H9 (cell line): Measurements from ENCODE around the gene SLC45A1. TPM values are rescaled to one million over a fixed set of nuclear protein-coding genes. Genes with fewer than 3 reads are reported as not detected.
A peak's percentile ranks its signal among the peaks of the same experiment; 100 is the strongest.

ENCODE experiments used
- DNase-seq: peaks from one replicate; pipeline ENCODE4 v3.0.0-alpha.2; 2017
- H2AFZ ChIP-seq: one replicate; pipeline ENCODE4 v1.6.1; 2013; ENCODE audit warnings: mild to moderate bottlenecking, low read length, control low read depth, moderate library complexity
- H2AK5ac ChIP-seq: 2 replicates; pipeline ENCODE4 v1.6.1; 2013; ENCODE audit warnings: low read length, control low read depth, mixed read lengths; ENCODE audit not compliant: insufficient read length
- H2BK120ac ChIP-seq: one replicate; pipeline ENCODE4 v1.6.1; 2013; ENCODE audit warnings: low read depth, mild to moderate bottlenecking, low read length, control low read depth, inconsistent platforms; ENCODE audit not compliant: poor library complexity, severe bottlenecking
- H2BK12ac ChIP-seq: 2 replicates; pipeline ENCODE4 v1.6.1; 2013; ENCODE audit warnings: low read length, control low read depth, mixed read lengths, low read depth; ENCODE audit not compliant: insufficient read length
- H2BK15ac ChIP-seq: 2 replicates; pipeline ENCODE4 v1.6.1; 2013; ENCODE audit warnings: low read depth, low read length, control low read depth
- H2BK20ac ChIP-seq: one replicate; pipeline ENCODE4 v1.6.1; 2013; ENCODE audit warnings: low read depth, mild to moderate bottlenecking, low read length, control low read depth, inconsistent platforms; ENCODE audit not compliant: poor library complexity, severe bottlenecking
- H2BK5ac ChIP-seq: 2 replicates; pipeline ENCODE4 v1.6.1; 2013; ENCODE audit warnings: low read length, control low read depth, mixed read lengths; ENCODE audit not compliant: insufficient read length
- H3K14ac ChIP-seq: 2 replicates; pipeline ENCODE4 v1.6.1; 2013; ENCODE audit warnings: low read length, control low read depth; ENCODE audit not compliant: insufficient read depth
- H3K18ac ChIP-seq: 2 replicates; pipeline ENCODE4 v1.6.1; 2013; ENCODE audit warnings: low read depth, mild to moderate bottlenecking, mixed read lengths, low read length, control low read depth; ENCODE audit not compliant: insufficient read length
- H3K23ac ChIP-seq: 2 replicates; pipeline ENCODE4 v1.6.1; 2013; ENCODE audit warnings: low read length, control low read depth, mixed read lengths, low read depth; ENCODE audit not compliant: insufficient read length
- H3K23me2 ChIP-seq: 2 replicates; pipeline ENCODE4 v1.6.1; 2013; ENCODE audit warnings: low read depth, mild to moderate bottlenecking, mixed read lengths, low read length, control low read depth; ENCODE audit not compliant: insufficient read length, poor library complexity, severe bottlenecking
- H3K27ac ChIP-seq: 2 replicates; pipeline ENCODE4 v1.5.1; 2013; ENCODE audit warnings: low read length, control low read depth, mixed read lengths, low read depth; ENCODE audit not compliant: insufficient read length
- H3K27me3 ChIP-seq: 2 replicates; pipeline ENCODE4 v1.6.1; 2013; ENCODE audit warnings: low read length, control low read depth, inconsistent platforms; ENCODE audit not compliant: insufficient read depth
- H3K4ac ChIP-seq: 2 replicates; pipeline ENCODE4 v1.6.1; 2013; ENCODE audit warnings: low read depth, mild to moderate bottlenecking, control low read depth, inconsistent platforms, low read length, moderate library complexity
- H3K4me1 ChIP-seq: 2 replicates; pipeline ENCODE4 v1.6.1; 2013; ENCODE audit warnings: low read length, control low read depth, inconsistent platforms; ENCODE audit not compliant: insufficient read depth
- H3K4me2 ChIP-seq: 2 replicates; pipeline ENCODE4 v1.6.1; 2013; ENCODE audit warnings: low read length, control low read depth, mixed read lengths; ENCODE audit not compliant: insufficient read length, insufficient read depth
- H3K56ac ChIP-seq: 2 replicates; pipeline ENCODE4 v1.6.1; 2013; ENCODE audit warnings: low read depth, mild to moderate bottlenecking, mixed read lengths, low read length, control low read depth; ENCODE audit not compliant: insufficient read length
- H3K79me1 ChIP-seq: 2 replicates; pipeline ENCODE4 v1.6.1; 2013; ENCODE audit warnings: low read depth, mild to moderate bottlenecking, moderate library complexity, low read length, control low read depth, inconsistent platforms; ENCODE audit not compliant: insufficient read depth, poor library complexity, severe bottlenecking
- H3K79me2 ChIP-seq: 2 replicates; pipeline ENCODE4 v1.6.1; 2013; ENCODE audit warnings: low read length, control low read depth, inconsistent platforms; ENCODE audit not compliant: insufficient read depth
- H3K9ac ChIP-seq: 2 replicates; pipeline ENCODE4 v1.6.1; 2013; ENCODE audit warnings: low read length, control low read depth, mixed read lengths; ENCODE audit not compliant: insufficient read length; ENCODE audit errors: extremely low read depth
- H3K9me3 ChIP-seq: one replicate; pipeline ENCODE4 v1.6.1; 2013; ENCODE audit warnings: low read depth, low read length, inconsistent platforms; ENCODE audit not compliant: control insufficient read depth
- H3T11ph ChIP-seq: one replicate; pipeline ENCODE4 v1.6.1; 2013; ENCODE audit warnings: mild to moderate bottlenecking, low read length, control low read depth, inconsistent platforms
- H4K20me1 ChIP-seq: one replicate; pipeline ENCODE4 v1.6.1; 2013; ENCODE audit not compliant: control insufficient read depth, insufficient read length, insufficient read depth
- H4K5ac ChIP-seq: 2 replicates; pipeline ENCODE4 v1.6.1; 2013; ENCODE audit warnings: low read depth, mild to moderate bottlenecking, mixed read lengths, low read length, control low read depth; ENCODE audit not compliant: insufficient read length
- H4K8ac ChIP-seq: replicated peaks from 2 replicates; pipeline ENCODE4 v1.6.1; 2013; ENCODE audit warnings: low read length, control low read depth, mixed read lengths, low read depth; ENCODE audit not compliant: insufficient read length
- H4K91ac ChIP-seq: 2 replicates; pipeline ENCODE4 v1.6.1; 2013; ENCODE audit warnings: low read depth, mild to moderate bottlenecking, moderate library complexity, mixed read lengths, low read length, control low read depth; ENCODE audit not compliant: insufficient read length
- H3K27ac Mint-ChIP-seq, 3 experiments: 2 replicates in 2 of 3; 3 replicates in 1 of 3; pipeline ENCODE4 v1.8.0; 2020 to 2021; ENCODE audit warnings: mixed read lengths in 3 of 3, mild to moderate bottlenecking in 1 of 3, moderate library complexity in 1 of 3
- H3K27me3 Mint-ChIP-seq: 2 replicates; pipeline ENCODE4 v1.8.0; 2021; ENCODE audit warnings: low read depth, mild to moderate bottlenecking, moderate library complexity, mixed read lengths
- H3K36me3 Mint-ChIP-seq, 3 experiments: 2 replicates in 2 of 3; 3 replicates in 1 of 3; pipeline ENCODE4 v1.8.0; 2020 to 2021; ENCODE audit warnings: low read depth in 3 of 3, mixed read lengths in 3 of 3; ENCODE audit not compliant: insufficient read depth in 1 of 3
- H3K4me1 Mint-ChIP-seq, 2 experiments: 2 replicates each; pipeline ENCODE4 v1.8.0; 2020; ENCODE audit warnings: mixed read lengths in 2 of 2
- H3K4me3 Mint-ChIP-seq, 2 experiments: 2 replicates in 1 of 2; 3 replicates in 1 of 2; pipeline ENCODE4 v1.8.0; 2020 to 2021; ENCODE audit warnings: mild to moderate bottlenecking in 2 of 2, mixed read lengths in 2 of 2, moderate library complexity in 1 of 2
- H3K9me3 Mint-ChIP-seq, 2 experiments: 2 replicates in 1 of 2; 3 replicates in 1 of 2; pipeline ENCODE4 v1.8.0; 2020; ENCODE audit warnings: mild to moderate bottlenecking in 2 of 2, mixed read lengths in 2 of 2, moderate library complexity in 1 of 2
- WGBS: extraction: QIAGEN DNeasy Blood & Tissue Kit; methylation state at CpG from one replicate; pipeline ENCODE4 v1.1.7; 2013; ENCODE audit warnings: missing lambda C conversion rate, low lambda C conversion rate, mixed read lengths; ENCODE audit not compliant: insufficient read length; ENCODE audit errors: extremely low coverage; 5-methylcytosine and 5-hydroxymethylcytosine counted together
- total RNA-seq: library from RNA; stranded (reverse); gene quantifications from 2 replicates; pipeline ENCODE4 v1.2.1, GENCODE V29; 2021
- TF ChIP-seq, protein P1 (sequence below): fragments of 200-600 bp; sonication (generic); conservative IDR thresholded peaks from 3 replicates; pipeline ENCODE4 v1.8.0; 2021; ENCODE audit warnings: antibody characterized with exemption, mild to moderate bottlenecking

The SLC45A1 gene
- total RNA-seq, 1 experiment from 2014 or later, result 0.63 TPM

- H2BK120ac ChIP-seq, result no peak overlapping the region
- no peak overlapping the region for H3K4me2 ChIP-seq
- no peak overlapping the region for H3K27ac ChIP-seq
- H3K79me2 ChIP-seq, result no peaks in the 10 kb centered on the region
- H4K20me1 ChIP-seq, result no peaks in the 10 kb centered on the region
- H2AFZ ChIP-seq, result no peak overlapping the region
- TF ChIP-seq, protein P1, sequence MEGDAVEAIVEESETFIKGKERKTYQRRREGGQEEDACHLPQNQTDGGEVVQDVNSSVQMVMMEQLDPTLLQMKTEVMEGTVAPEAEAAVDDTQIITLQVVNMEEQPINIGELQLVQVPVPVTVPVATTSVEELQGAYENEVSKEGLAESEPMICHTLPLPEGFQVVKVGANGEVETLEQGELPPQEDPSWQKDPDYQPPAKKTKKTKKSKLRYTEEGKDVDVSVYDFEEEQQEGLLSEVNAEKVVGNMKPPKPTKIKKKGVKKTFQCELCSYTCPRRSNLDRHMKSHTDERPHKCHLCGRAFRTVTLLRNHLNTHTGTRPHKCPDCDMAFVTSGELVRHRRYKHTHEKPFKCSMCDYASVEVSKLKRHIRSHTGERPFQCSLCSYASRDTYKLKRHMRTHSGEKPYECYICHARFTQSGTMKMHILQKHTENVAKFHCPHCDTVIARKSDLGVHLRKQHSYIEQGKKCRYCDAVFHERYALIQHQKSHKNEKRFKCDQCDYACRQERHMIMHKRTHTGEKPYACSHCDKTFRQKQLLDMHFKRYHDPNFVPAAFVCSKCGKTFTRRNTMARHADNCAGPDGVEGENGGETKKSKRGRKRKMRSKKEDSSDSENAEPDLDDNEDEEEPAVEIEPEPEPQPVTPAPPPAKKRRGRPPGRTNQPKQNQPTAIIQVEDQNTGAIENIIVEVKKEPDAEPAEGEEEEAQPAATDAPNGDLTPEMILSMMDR, result no peak
- no peaks in the 10 kb centered on the region for H3K4me1 Mint-ChIP-seq
- no peak overlapping the region for H3K56ac ChIP-seq
- no peak overlapping the region for H2BK12ac ChIP-seq
- no peaks in the 10 kb centered on the region for H3K9me3 ChIP-seq
- H3K14ac ChIP-seq, result no peak overlapping the region
- no peak overlapping the region for H2BK5ac ChIP-seq
- H4K91ac ChIP-seq, result no peak overlapping the region
- DNase-seq, result no peak
- H2AK5ac ChIP-seq, result no peak overlapping the region
- no peak overlapping the region for H4K8ac ChIP-seq
- H3K9me3 Mint-ChIP-seq, result peaks cover 3 to 4% of the 10 kb centered on the region in 2 experiments; a peak in 4 of 5 replicates
- no peak overlapping the region for H3K9ac ChIP-seq
- no peaks in the 10 kb centered on the region for H3K27me3 ChIP-seq
- H2BK20ac ChIP-seq, result no peak overlapping the region
- H3K23ac ChIP-seq, result no peak overlapping the region
- no peaks in the 10 kb centered on the region for H3K79me1 ChIP-seq
- no peak overlapping the region for H3K18ac ChIP-seq
- H3K4ac ChIP-seq, result no peak overlapping the region
- H3K27ac Mint-ChIP-seq, result peak overlapping the region in 2 of 3 experiments; percentile 34 to 58; a peak in 1 of 7 replicates
- H3K4me1 ChIP-seq, result no peaks in the 10 kb centered on the region
- peaks cover 2% of the 10 kb centered on the region for H3K27me3 Mint-ChIP-seq
- no peaks in the 10 kb centered on the region for H3K23me2 ChIP-seq
- WGBS, result no CpG with 5 or more reads among the region's 24 CpGs
- H3T11ph ChIP-seq, result no peak overlapping the region
- no peak overlapping the region for H2BK15ac ChIP-seq
- no peak overlapping the region for H3K4me3 Mint-ChIP-seq
- no peak overlapping the region for H4K5ac ChIP-seq
- peaks cover 2 to 6% (median 4%) of the 10 kb centered on the region in 3 experiments; a peak in 5 of 7 replicates for H3K36me3 Mint-ChIP-seq
Observed at GRCh38 chr1:8334106-8334851, 16.4 kb downstream of the SLC45A1 start.
